Urothelium cell line (cell line): ENCODE measurements around the gene KLHDC2.
A peak's percentile ranks its signal among the peaks of the same experiment; 100 is the strongest.
"Not testable (repeated sequence)": the region's sequence is repeated elsewhere in the genome, so short reads cannot be mapped to it uniquely, and the experiment has no call there.

Source experiments
- DNase-seq: peaks from one replicate; pipeline ENCODE4 v3.0.0; 2011; ENCODE audit warnings: low spot score, mixed read lengths
- FAIRE-seq: peaks from 2 replicates; lab custom pipeline; 2011; peaks lifted over from hg19 to GRCh38; lab: Jason Lieb, UNC

KLHDC2 gene

GRCh38 chr14:49774106-49774505 is 6.2 kb downstream of the KLHDC2 start:
- FAIRE-seq (no peak), DNase-seq (no peak)

GRCh38 chr14:49778421-49778820 is 10.5 kb downstream of the KLHDC2 start:
- DNase-seq (no peak), FAIRE-seq (no peak)

GRCh38 chr14:49781040-49781439 is 13.1 kb downstream of the KLHDC2 start:
- not testable (repeated sequence) for FAIRE-seq, DNase-seq

GRCh38 chr14:49783394-49784014 is 15.6 kb downstream of the KLHDC2 start:
- no peak for FAIRE-seq
- no peak for DNase-seq

- DNase-seq (no peak), FAIRE-seq (no peak)
Observed at GRCh38 chr14:49786315-49786714, 18.4 kb downstream of the KLHDC2 start.

- DNase-seq, result no peak
- no peak for FAIRE-seq
Observed at GRCh38 chr14:49792618-49793017, 24.7 kb downstream of the KLHDC2 start.

GRCh38 chr14:49796025-49796424 is 28.1 kb downstream of the KLHDC2 start:
- no peak for DNase-seq
- FAIRE-seq, result no peak

GRCh38 chr14:49808780-49809179 is 40.8 kb downstream of the KLHDC2 start:
- FAIRE-seq (no peak), DNase-seq (no peak)

- DNase-seq, FAIRE-seq: not testable (repeated sequence)
Observed at GRCh38 chr14:49816118-49816517, 48.2 kb downstream of the KLHDC2 start.

- FAIRE-seq (no peak), DNase-seq (no peak)
Observed at GRCh38 chr14:49816844-49817243, 48.9 kb downstream of the KLHDC2 start.

- peak; percentile 40 for FAIRE-seq
- DNase-seq, result no peak
Observed at GRCh38 chr14:49820176-49820575, 52.2 kb downstream of the KLHDC2 start.

- DNase-seq (no peak), FAIRE-seq (no peak)
Observed at GRCh38 chr14:49828640-49829039, 60.7 kb downstream of the KLHDC2 start.
